Bronchial epithelial cell (primary cell): ENCODE measurements around the gene ACOX1. TPM values are rescaled to one million over a fixed set of nuclear protein-coding genes. Genes with fewer than 3 reads are reported as not detected.

Experiments used
- DNase-seq: peaks from one replicate; pipeline ENCODE4 v3.0.0-alpha.2; 2010; ENCODE audit warnings: low read depth
- FAIRE-seq: peaks from 2 replicates; lab custom pipeline; 2011; peaks lifted over from hg19 to GRCh38; lab: Jason Lieb, UNC
- H3K27me3 ChIP-seq: 2 replicates; pipeline ENCODE4 v1.5.1; 2011; ENCODE audit warnings: low read length; ENCODE audit not compliant: control insufficient read depth, insufficient read depth
- H3K36me3 ChIP-seq: 2 replicates; pipeline ENCODE4 v1.5.1; 2011; ENCODE audit warnings: low read length; ENCODE audit not compliant: control insufficient read depth, insufficient read depth
- H3K4me3 ChIP-seq: 2 replicates; pipeline ENCODE4 v1.5.1; 2011; ENCODE audit warnings: mild to moderate bottlenecking, low read depth, low read length, control low read depth
- CTCF ChIP-seq: IDR thresholded peaks from 2 replicates; pipeline ENCODE4 v1.5.1; 2011; ENCODE audit warnings: mild to moderate bottlenecking, moderate library complexity, low read length, control low read depth, inconsistent platforms; ENCODE audit not compliant: insufficient read depth, severe bottlenecking
- total RNA-seq: library from RNA; depleted of rRNA; stranded (reverse); fragments of >200 nt; gene quantifications from 2 replicates; pipeline ENCODE4 v1.2.1, GENCODE V29; 2014

ACOX1 gene
- total RNA-seq, 1 donor from 2014 or later, result 39.8 TPM

- FAIRE-seq, result no peak
- peaks cover 24% of the 10 kb centered on the region for H3K36me3 ChIP-seq
- TF ChIP-seq CTCF, result no peak
- no peak overlapping the region for H3K4me3 ChIP-seq
- no peak for DNase-seq
- H3K27me3 ChIP-seq, result no peaks in the 10 kb centered on the region
Observed at GRCh38 chr17:76023900-76024237, 44.9 kb upstream of the ACOX1 start.

- no peak for FAIRE-seq
- Histone ChIP-seq H3K36me3 (peaks cover 29% of the 10 kb centered on the region), H3K27me3 (no peaks in the 10 kb centered on the region), H3K4me3 (no peak overlapping the region)
- no peak for TF ChIP-seq CTCF
- no peak for DNase-seq
Observed at GRCh38 chr17:76022973-76023899, 44.3 kb upstream of the ACOX1 start.

- Histone ChIP-seq H3K4me3 (no peak overlapping the region), H3K27me3 (no peaks in the 10 kb centered on the region), H3K36me3 (peaks cover 37% of the 10 kb centered on the region)
- no peak for TF ChIP-seq CTCF
- FAIRE-seq (no peak), DNase-seq (no peak)
Observed at GRCh38 chr17:76022285-76022684, 43.3 kb upstream of the ACOX1 start.

- no peak for FAIRE-seq
- Histone ChIP-seq H3K36me3 (peaks cover 48% of the 10 kb centered on the region), H3K4me3 (no peak overlapping the region), H3K27me3 (no peaks in the 10 kb centered on the region)
- TF ChIP-seq CTCF, result no peak
- no peak for DNase-seq
Observed at GRCh38 chr17:76019833-76020467, 41.0 kb upstream of the ACOX1 start.

- FAIRE-seq, result no peak
- Histone ChIP-seq H3K36me3 (peaks cover 56% of the 10 kb centered on the region), H3K27me3 (no peaks in the 10 kb centered on the region), H3K4me3 (no peak overlapping the region)
- DNase-seq, result no peak
- TF ChIP-seq CTCF, result no peak
Observed at GRCh38 chr17:76018801-76019200, 39.8 kb upstream of the ACOX1 start.
